ENCODE measurements around the gene CYP2S1.
"Not testable (repeated sequence)": the region's sequence is repeated elsewhere in the genome, so short reads cannot be mapped to it uniquely, and the experiment has no call there.

The CYP2S1 gene

GRCh38 chr19:41226874-41227390, 33.9 kb downstream of the CYP2S1 start:
- no peak for DNase-seq

- no peak for DNase-seq
These were observed 35.5 kb downstream of the CYP2S1 start for GRCh38 chr19:41228486-41228885.

GRCh38 chr19:41229338-41229737, 36.3 kb downstream of the CYP2S1 start:
- not testable (repeated sequence) for DNase-seq

GRCh38 chr19:41230067-41230857, 37.2 kb downstream of the CYP2S1 start:
- no peak for DNase-seq

GRCh38 chr19:41232686-41233085, 39.7 kb downstream of the CYP2S1 start:
- DNase-seq = no peak

GRCh38 chr19:41233748-41234240, 40.8 kb downstream of the CYP2S1 start:
- DNase-seq = no peak

- DNase-seq = no peak
These were observed 41.6 kb downstream of the CYP2S1 start for GRCh38 chr19:41234512-41235168.

- DNase-seq = no peak
These were observed 42.5 kb downstream of the CYP2S1 start for GRCh38 chr19:41235480-41235879.

GRCh38 chr19:41238244-41238643, 45.2 kb downstream of the CYP2S1 start:
- no peak for DNase-seq

- no peak for DNase-seq
These were observed 46.3 kb downstream of the CYP2S1 start for GRCh38 chr19:41239363-41239762.

- no peak for DNase-seq
These were observed 47.0 kb downstream of the CYP2S1 start for GRCh38 chr19:41239961-41240574.

GRCh38 chr19:41241859-41242258, 48.8 kb downstream of the CYP2S1 start:
- no peak for DNase-seq

GRCh38 chr19:41244117-41244516, 51.1 kb downstream of the CYP2S1 start:
- no peak for DNase-seq

- DNase-seq = no peak
These were observed 52.8 kb downstream of the CYP2S1 start for GRCh38 chr19:41245843-41246242.

- no peak for DNase-seq
These were observed 55.9 kb downstream of the CYP2S1 start for GRCh38 chr19:41248895-41249294.

- DNase-seq = peak in 1 of 2 experiments; percentile 19
These were observed 56.8 kb downstream of the CYP2S1 start for GRCh38 chr19:41249707-41250423.

GRCh38 chr19:41253660-41254059, 60.6 kb downstream of the CYP2S1 start:
- no peak for DNase-seq

GRCh38 chr19:41255171-41255570, 62.2 kb downstream of the CYP2S1 start:
- DNase-seq = no peak
